Stimulated activated CD8-positive, alpha-beta memory T cell treated with anti-CD3 and anti-CD28 coated beads, Interleukin-2, amount 100 ng/mL, for 48 hours (primary cell): ENCODE measurements around the gene SNX8.

Experiments
- DNase-seq, 2 donors: peaks; one replicate each; pipeline ENCODE4 v3.0.0-alpha.2; 2020; ENCODE audit warnings: low read depth in 2 of 2

Gene SNX8

DNA sequence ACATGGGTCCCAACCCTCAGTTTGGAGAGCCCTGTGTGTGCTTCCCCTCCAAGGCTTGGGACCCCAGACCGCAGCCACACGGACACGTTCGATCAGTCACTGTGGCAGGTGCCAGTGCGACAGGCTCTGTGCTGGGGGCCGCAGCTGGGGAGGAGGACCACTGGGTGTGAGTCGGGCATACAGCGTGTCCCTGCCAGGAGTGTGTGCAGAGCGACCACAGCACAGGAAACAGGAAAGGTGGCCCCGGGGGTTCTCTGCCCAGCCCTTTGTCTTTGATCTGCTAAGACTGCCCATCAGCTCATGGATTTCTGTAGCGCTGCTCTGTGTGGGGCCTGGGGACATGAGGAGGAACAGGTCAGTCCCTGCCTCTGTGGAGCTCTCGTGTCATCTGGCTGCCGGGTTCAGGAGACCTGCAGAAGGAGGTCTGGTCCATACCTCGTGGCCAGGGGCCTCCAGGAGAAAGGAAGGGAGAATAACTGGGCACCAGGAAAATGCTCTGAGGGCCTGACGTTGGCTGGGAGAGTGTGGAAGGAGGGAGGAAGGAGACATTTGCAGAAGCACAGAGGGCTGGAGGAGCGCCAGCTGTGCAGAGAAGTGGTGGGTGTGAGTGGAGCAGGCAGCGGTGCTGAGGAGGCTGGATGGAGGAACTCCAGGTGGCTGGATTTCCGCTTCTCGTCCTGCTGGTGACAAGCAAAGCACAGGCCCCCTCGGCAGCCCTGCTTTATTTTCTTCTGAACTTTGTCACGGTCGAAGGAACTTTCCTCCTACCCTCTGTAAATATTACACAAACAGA lies 68.2 kb downstream of the SNX8 start:
- no peak for DNase-seq

DNA sequence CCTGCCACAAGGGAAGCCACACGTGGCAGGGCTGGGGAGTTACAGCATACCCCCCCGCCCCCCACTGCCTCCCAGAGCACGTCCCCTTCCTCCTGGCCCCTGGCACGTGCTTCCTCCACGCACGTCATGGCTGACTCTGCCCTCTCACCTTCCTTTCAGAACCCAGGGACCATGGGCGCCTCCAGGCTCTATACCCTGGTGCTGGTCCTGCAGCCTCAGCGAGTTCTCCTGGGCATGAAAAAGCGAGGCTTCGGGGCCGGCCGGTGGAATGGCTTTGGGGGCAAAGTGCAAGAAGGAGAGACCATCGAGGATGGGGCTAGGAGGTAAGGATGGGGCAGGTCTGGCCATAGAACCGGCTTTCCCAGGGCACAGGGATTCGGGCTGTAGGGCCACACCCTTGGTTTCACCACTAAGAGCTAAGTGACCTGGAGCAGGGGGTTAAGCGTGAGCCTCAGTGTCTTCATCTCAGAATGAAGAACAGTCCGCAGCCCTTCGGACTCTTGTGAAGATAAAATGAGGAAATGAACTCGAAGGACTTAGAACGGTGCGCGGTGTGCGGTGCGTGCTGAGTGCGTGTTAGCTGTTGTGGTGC lies 69.7 kb downstream of the SNX8 start:
- DNase-seq = no peak

- DNase-seq = no peak
These were observed 70.8 kb downstream of the SNX8 start for GRCh38 chr7:2243458-2243857.

DNA sequence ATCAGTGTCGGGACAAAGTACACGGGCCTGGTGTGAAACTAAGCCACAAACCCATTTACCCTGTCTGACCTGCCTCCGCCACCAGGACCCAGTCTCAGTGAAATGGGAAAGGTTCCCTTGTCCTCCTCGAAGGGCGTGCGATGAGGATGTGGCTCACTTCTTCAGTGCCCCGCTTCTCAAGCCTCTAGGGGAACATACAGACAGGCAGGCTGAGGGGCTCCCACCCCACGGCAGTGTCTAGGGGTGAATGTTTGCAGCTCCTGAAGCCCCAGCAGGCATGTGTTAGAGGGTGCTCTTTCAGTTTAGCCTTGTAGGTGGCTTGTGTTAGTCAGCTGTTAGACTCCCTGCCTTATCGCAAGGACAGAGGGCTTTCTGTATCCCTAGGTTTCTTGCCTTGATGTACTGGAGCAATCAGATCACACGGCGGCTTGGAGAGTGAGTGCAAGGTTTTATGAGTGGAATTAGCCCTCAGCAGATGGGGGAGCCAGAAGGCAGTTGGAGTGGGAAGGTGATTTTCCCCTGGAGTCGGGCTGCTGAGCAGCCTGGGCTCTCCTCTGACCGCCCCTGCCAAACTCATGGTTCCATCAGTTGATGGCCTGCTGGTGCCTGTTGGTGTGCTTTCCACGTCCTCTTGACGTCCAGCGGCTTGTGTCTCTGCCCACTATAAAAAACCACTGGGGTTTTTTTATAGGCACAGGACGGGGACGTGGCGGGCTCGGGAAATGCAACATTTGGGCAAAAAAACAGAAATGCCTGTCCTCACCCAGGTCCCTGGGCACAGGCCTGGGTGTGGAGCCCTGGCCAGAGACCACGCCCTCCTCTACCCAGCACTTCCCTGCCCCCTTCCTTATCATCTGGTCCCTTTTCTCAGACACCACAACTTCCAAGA lies 71.5 kb downstream of the SNX8 start:
- no peak for DNase-seq

- DNase-seq = peak; percentile 75 to 83
These were observed 72.4 kb downstream of the SNX8 start, which contains the start of the genes MRM2 and NUDT1 for GRCh38 chr7:2241580-2242540. MRM2 (minus strand) TSS chr7:2242205; CDS start chr7:2242169, 36 bp downstream. NUDT1 (plus strand) TSS chr7:2242226; CDS start chr7:2244575, 2,349 bp downstream.

- no peak for DNase-seq
These were observed 75.0 kb downstream of the SNX8 start for GRCh38 chr7:2239242-2239641.

DNA sequence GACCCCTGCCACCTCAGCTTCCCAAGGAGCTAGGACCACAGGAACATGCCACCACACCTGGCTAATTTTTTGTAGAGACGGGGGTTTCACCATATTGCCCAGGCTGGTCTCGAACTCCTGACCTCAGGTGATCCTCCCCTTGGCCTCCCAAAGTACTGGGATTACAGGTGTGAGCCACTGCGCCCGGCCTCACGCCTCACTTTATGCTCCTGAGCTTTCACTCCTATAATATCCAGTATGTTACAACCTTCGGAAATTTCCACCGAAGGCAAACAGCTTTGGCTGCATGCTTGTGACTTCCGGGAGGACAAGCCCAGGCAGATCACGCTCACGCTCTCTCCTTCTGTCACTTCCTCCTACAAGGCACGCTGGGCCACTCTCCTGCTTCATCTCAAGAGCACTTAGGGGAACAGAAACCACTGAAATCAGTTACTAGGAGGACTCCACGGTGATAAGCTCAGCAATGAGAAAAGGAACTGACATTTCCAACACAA lies 77.1 kb downstream of the SNX8 start:
- no peak for DNase-seq

DNA sequence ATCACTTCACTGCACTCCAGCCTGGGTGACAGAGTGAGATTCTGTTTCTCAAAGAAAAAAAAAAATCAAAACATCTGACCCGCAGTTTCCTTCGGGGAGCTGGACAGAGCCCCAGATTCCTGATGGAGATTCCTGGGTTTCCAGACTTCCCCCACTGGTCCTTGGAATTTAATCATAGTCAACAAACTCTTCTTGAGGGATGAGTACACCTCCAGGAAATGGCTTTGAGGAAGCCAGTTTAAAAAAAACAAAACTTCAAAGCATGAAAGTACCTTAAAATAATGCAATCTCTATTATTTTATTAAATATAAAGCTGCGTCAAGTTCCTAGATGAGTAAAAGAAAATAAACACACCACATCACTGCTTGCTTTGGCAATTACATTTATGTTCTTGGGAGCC lies 80.3 kb downstream of the SNX8 start:
- DNase-seq = no peak

DNA sequence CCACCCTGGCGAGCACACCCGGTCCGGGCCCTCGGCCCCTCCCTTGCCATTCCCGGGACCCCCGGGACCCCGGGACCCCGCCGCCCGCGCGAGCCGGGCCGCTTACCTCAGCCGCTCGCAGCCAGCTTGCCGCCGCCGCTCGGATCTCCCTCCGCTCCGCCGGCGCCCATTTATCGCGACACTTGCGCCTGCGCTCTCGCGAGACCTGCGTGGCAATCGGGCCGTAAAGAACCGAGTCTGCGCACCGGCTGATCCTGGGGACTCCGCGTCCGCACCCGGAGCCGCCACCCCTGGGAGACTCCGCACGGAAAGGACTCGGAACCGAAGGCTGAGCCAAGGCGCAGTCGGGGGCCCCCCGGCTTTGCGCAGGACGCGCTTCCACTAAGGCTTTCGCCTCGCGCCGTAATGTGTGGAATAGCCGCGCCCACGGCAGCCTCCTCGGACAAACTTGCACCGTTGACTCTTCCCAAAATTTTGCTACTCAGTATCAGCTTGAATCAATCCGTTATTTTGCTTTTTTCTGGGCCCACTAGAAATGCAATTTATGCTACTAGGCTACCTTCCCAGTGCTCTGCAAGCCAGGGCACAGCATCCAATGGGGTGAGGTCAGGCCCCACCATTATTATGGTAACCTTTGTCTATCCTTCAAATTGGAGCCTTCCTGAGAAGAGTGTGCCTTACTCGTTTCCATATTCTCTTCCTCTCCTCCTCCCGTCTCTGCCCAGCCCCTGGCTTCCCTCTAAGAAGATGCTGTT lies 81.3 kb downstream of the SNX8 start, which contains the start of gene MAD1L1:
Gene MAD1L1 (minus strand): TSS at position 180 of the 755 bp plus-strand sequence. CDS start 2,812 bp downstream, outside the sequence.
- peak; percentile 85 for DNase-seq

DNA sequence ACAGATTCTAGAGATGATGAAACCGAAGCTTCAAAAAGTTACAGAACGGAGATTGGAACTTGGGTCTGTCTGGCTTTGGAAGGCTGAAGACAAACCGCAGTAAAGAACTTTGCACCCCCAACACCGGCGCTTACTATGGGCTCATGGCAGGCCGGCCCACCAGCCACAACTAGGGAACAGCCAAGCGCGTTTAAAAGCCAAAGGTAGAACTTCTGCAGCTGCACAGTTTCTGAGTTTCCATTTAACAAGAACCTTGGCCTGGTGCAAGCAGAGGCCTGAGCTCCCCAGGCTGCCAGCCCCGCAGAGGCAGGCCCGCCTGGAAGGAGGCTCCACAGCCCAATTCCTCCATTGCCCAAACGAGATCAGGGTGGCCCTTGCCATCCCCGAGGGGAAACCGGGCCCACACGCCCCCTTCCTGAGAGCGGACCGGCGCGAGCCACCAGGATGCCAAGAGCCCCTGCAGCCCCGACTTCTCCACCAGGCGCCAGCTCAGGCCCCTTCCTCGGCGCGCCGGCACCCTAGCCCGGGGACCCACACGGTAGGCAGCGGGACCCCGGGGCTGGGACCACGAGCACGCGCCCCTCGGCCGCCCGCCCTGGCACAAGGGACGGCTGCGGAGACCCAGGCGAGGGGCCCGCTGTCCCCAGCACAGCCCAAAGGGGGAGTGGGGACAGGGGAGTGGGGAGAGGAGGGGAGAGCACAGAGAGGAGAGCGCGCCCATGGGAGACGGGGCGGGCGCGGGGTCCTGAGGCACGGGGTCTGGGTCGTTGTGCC lies 82.1 kb downstream of the SNX8 start:
- DNase-seq = no peak

GRCh38 chr7:2230882-2231281 lies 83.4 kb downstream of the SNX8 start:
- DNase-seq = no peak

- DNase-seq = no peak
These were observed 84.0 kb downstream of the SNX8 start for GRCh38 chr7:2230226-2230625.

- DNase-seq = no peak
These were observed 84.8 kb downstream of the SNX8 start for GRCh38 chr7:2229467-2229866.

- no peak for DNase-seq
These were observed 85.3 kb downstream of the SNX8 start for GRCh38 chr7:2228921-2229320.

DNA sequence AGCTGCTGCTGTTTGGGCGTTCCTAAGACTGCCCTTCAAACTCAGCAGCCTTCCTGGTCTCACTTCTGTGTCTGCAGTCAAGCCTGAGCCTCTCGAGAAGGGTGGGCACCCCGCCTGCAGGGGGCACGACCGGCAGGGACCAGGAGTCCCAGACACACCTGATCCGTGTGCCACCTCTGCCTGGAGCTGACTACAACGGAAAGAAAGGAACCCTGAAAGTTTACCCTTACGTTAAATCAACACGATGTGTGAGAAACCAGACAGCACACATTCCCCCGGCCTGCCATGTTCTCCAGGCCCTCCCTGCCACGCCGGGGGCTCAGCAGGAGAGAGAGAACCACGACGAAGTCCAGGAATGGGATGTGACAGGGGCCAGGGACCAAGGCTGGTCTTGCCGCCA lies 86.5 kb downstream of the SNX8 start:
- no peak for DNase-seq

DNA sequence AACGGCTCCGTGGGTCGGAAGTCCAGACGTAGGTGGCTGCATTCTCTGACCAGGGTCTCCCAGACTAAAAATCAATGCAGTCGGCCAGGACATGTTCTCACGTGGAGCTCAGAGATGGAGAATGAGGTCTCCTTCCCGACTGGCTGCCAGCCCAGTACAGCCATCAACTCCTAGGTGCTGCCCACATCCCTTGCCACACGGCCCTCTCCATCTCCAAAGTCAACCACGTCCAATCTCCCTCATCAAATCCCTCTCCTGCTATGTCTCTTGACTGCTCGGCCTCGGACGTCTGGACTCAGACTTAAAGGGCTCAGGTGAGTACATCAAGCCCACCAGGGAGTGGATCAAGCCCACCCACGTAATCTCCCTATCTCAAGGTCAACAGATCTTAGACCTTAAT lies 88.4 kb downstream of the SNX8 start:
- DNase-seq = no peak

DNA sequence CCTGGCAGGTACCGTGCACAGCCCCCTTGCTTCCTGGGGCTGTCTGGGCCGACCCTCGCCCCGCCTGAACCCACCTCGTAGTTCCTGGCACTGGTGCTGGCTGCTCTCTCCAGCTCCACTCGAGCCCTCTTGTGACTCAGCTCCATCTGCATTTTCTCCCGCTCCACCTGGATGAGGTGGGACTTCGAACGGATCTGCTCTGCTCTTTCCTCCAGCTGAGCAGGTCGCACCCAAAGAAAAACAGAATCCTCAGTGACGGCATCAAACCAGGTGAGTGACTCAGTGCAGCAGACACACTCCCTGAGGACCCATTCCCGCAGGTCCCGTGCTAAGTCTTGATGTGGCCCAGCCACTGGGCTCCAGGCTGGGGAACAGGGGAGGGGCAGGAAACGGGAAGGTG lies 88.9 kb downstream of the SNX8 start:
- DNase-seq = no peak

DNA sequence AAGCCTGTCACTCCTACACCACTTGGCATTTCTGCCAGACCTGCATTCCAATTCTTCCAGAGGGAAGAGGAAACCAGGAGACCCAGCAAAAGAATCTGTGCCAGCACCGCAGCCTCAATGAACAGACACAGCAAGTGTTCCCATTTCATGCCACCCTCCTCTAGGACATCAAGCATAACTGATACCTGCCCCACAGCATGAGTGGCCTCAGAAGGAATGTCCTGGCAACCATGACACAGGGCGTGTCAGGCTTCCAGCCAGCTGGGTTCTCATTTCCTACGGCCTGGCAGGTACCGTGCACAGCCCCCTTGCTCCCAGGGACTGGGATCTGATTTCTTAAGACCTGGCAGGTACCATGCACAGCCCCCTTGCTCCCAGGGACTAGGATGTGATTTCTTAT lies 89.3 kb downstream of the SNX8 start:
- no peak for DNase-seq

GRCh38 chr7:2224491-2224928 lies 89.7 kb downstream of the SNX8 start:
- DNase-seq = no peak
